Keratinocyte (primary cell): ENCODE results near the gene TNK1. TPM values are rescaled to one million over a fixed set of nuclear protein-coding genes. Genes with fewer than 3 reads are reported as not detected.

ENCODE experiments used
- DNase-seq: peaks from one replicate; pipeline ENCODE4 v3.0.0-alpha.2; 2011; ENCODE audit warnings: low read depth, missing footprints, low spot score
- FAIRE-seq: peaks from 2 replicates; lab custom pipeline; 2011; peaks lifted over from hg19 to GRCh38; lab: Jason Lieb, UNC
- H2AFZ ChIP-seq: 2 replicates; pipeline ENCODE4 v1.6.0; 2012; ENCODE audit warnings: low read length, control low read depth, inconsistent platforms; ENCODE audit not compliant: control insufficient read depth
- H3K27ac ChIP-seq: 2 replicates; pipeline ENCODE4 v1.5.1; 2011; ENCODE audit warnings: low read length; ENCODE audit not compliant: control insufficient read depth, insufficient read depth
- H3K27me3 ChIP-seq: 3 replicates; pipeline ENCODE4 v1.6.0; 2011; ENCODE audit warnings: low read length; ENCODE audit not compliant: control insufficient read depth, insufficient read depth; ENCODE audit errors: extremely low read depth
- H3K36me3 ChIP-seq, 2 experiments: 2 replicates in 1 of 2; 3 replicates in 1 of 2; pipeline ENCODE4 v1.5.1; 2011; ENCODE audit warnings: low read length in 2 of 2, mild to moderate bottlenecking in 1 of 2; ENCODE audit not compliant: control insufficient read depth in 2 of 2, insufficient read depth in 2 of 2; ENCODE audit errors: extremely low read depth in 1 of 2
- H3K4me1 ChIP-seq: 3 replicates; pipeline ENCODE4 v1.5.1; 2011; ENCODE audit warnings: low read length; ENCODE audit not compliant: control insufficient read depth, insufficient read depth; ENCODE audit errors: extremely low read depth
- H3K4me2 ChIP-seq: 3 replicates; pipeline ENCODE4 v1.6.0; 2011; ENCODE audit warnings: low read depth, low read length; ENCODE audit not compliant: control insufficient read depth, insufficient read depth; ENCODE audit errors: extremely low read depth
- H3K4me3 ChIP-seq, 3 experiments: fragments of 200-600 bp in 1 of 3; sonication (generic) in 1 of 3; 2 replicates in 2 of 3; 3 replicates in 1 of 3; pipeline ENCODE4 v1.5.1; 2011 to 2016; ENCODE audit warnings: low read length in 3 of 3, mild to moderate bottlenecking in 3 of 3, control low read depth in 2 of 3, inconsistent platforms in 1 of 3, low read depth in 1 of 3, mixed read lengths in 1 of 3, mixed run types in 1 of 3, moderate library complexity in 1 of 3; ENCODE audit not compliant: control insufficient read depth in 2 of 3, insufficient read depth in 2 of 3; ENCODE audit errors: extremely low read depth in 1 of 3
- H3K79me2 ChIP-seq: 2 replicates; pipeline ENCODE4 v1.6.0; 2012; ENCODE audit warnings: low read length; ENCODE audit not compliant: control insufficient read depth, insufficient read depth
- H3K9ac ChIP-seq: 3 replicates; pipeline ENCODE4 v1.6.0; 2011; ENCODE audit warnings: low read length; ENCODE audit not compliant: control insufficient read depth, insufficient read depth; ENCODE audit errors: extremely low read depth
- H3K9me1 ChIP-seq: 3 replicates; pipeline ENCODE4 v1.6.0; 2011; ENCODE audit warnings: low read length; ENCODE audit not compliant: control insufficient read depth, insufficient read depth; ENCODE audit errors: extremely low read depth
- H3K9me3 ChIP-seq: 2 replicates; pipeline ENCODE4 v1.5.1; 2012; ENCODE audit warnings: low read depth, low read length; ENCODE audit not compliant: control insufficient read depth
- H4K20me1 ChIP-seq: 3 replicates; pipeline ENCODE4 v1.6.0; 2011; ENCODE audit warnings: low read length; ENCODE audit not compliant: control insufficient read depth, insufficient read depth; ENCODE audit errors: extremely low read depth
- EZH2 ChIP-seq: IDR thresholded peaks from one replicate; pipeline ENCODE4 v1.6.1; 2012; ENCODE audit warnings: inconsistent platforms, mild to moderate bottlenecking, low read length, moderate library complexity
- dilution Hi-C: fragments of 300-500 bp; cut with MboI; formaldehyde crosslinking; loops from one replicate; pipeline ENCODE4 v1.7.0; 2020; ENCODE audit warnings: low sequenced_read_pairs; ENCODE audit not compliant: extremely low pct_ligation_motif_present
- polyA plus RNA-seq, 5 experiments: library from polyadenylated mRNA; depleted of rRNA in 3 of 5; stranded (reverse) in 3 of 5; stranded (forward) in 1 of 5; unstranded in 1 of 5; fragments of >200 nt; gene quantifications; 1 replicate in 1 of 5; 2 replicates in 3 of 5; 3 replicates in 1 of 5; pipeline versions ENCODE4 v1.2.1 to v1.2.3, GENCODE V29; 2011 to 2012; ENCODE audit warnings: missing spikeins in 2 of 5, low read depth in 1 of 5, low replicate concordance in 1 of 5
- TF ChIP-seq, protein P1 (sequence below), 3 experiments: IDR thresholded peaks in 1 of 3; conservative IDR thresholded peaks in 1 of 3; optimal IDR thresholded peaks in 1 of 3; 2 replicates in 2 of 3; 3 replicates in 1 of 3; pipeline versions ENCODE3 to v1.5.1; 2011; ENCODE audit warnings: low read length in 3 of 3, mild to moderate bottlenecking in 3 of 3, moderate library complexity in 2 of 3, control low read depth in 1 of 3, inconsistent platforms in 1 of 3; ENCODE audit not compliant: insufficient read depth in 2 of 3; ENCODE audit errors: extremely low read depth in 1 of 3

The TNK1 gene
- polyA plus RNA-seq, 1 donor (not counting 4 experiments of a cell fraction or from before 2014, with no cell fraction given) = 10.6 TPM

DNA sequence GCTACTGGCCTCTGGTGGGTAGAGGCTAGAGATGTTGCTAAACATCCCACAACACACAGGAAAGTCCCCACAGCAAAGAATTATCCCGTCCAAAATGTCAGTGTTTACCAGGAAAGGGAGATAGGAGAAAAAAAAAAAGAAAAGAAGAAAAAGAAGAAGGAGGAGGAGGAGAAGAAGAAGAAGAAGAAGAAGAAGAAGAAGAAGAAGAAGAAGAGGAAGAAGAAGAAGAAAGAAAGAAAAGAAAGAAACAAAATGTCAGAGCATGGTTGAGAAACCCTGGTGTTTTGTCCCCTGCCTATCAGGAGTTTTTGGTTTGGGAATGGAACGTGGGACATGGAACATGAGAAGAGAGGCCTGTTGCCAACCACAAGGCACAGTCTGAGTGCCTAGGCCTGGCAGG lies 23.5 kb upstream of the TNK1 start:
- TF ChIP-seq EZH2 = no peak
- TF ChIP-seq, protein P1, sequence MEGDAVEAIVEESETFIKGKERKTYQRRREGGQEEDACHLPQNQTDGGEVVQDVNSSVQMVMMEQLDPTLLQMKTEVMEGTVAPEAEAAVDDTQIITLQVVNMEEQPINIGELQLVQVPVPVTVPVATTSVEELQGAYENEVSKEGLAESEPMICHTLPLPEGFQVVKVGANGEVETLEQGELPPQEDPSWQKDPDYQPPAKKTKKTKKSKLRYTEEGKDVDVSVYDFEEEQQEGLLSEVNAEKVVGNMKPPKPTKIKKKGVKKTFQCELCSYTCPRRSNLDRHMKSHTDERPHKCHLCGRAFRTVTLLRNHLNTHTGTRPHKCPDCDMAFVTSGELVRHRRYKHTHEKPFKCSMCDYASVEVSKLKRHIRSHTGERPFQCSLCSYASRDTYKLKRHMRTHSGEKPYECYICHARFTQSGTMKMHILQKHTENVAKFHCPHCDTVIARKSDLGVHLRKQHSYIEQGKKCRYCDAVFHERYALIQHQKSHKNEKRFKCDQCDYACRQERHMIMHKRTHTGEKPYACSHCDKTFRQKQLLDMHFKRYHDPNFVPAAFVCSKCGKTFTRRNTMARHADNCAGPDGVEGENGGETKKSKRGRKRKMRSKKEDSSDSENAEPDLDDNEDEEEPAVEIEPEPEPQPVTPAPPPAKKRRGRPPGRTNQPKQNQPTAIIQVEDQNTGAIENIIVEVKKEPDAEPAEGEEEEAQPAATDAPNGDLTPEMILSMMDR (optimal IDR thresholded peaks at IDR 0.05 in 1 of 3, IDR thresholded peaks at IDR 0.05 in 1 of 3, conservative IDR thresholded peaks at IDR 0.05 in 1 of 3; ENCODE audit: extremely low read depth in 1 of 3, insufficient read depth in 2 of 3, low read length in 3 of 3) = no peak
- no peak overlapping the region for H3K4me3 ChIP-seq
- dilution Hi-C loops = no loop called here
- no peak overlapping the region for H3K9ac ChIP-seq
- H3K4me2 ChIP-seq = no peak overlapping the region
- no peak for FAIRE-seq
- peaks cover 16% of the 10 kb centered on the region for H3K79me2 ChIP-seq
- no peak overlapping the region for H3K27ac ChIP-seq
- no peaks in the 10 kb centered on the region for H3K9me3 ChIP-seq
- no peaks in the 10 kb centered on the region for H4K20me1 ChIP-seq
- no peaks in the 10 kb centered on the region for H3K27me3 ChIP-seq
- no peak for DNase-seq
- no peaks in the 10 kb centered on the region for H3K9me1 ChIP-seq
- H3K36me3 ChIP-seq = no peaks in the 10 kb centered on the region
- H3K4me1 ChIP-seq = peaks cover 43% of the 10 kb centered on the region
- H2AFZ ChIP-seq = no peak overlapping the region

DNA sequence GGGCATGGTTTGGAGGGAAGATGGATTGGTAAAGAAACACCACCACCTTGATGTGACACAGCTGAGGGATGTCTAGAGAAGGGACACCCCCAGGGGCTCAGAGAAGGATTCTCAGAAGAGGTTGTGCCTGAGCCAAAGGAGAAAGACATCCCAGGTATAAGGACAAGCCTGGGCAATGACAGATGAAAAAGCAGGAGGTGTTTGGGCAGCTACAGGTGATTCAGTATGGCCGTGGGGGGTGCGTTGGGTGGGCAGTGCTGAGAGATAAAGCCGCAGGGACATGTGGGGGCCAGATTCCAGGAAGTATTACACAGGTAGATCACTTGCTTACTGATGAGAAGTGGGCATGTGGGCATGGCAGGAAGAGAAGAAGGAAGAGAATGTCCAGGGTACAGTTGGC lies 19.0 kb upstream of the TNK1 start:
- FAIRE-seq (peak; percentile 91), DNase-seq (no peak)
- Histone ChIP-seq H3K9me3 (no peaks in the 10 kb centered on the region), H3K9me1 (no peaks in the 10 kb centered on the region), H3K27me3 (no peaks in the 10 kb centered on the region), H3K4me1 (peaks cover 12% of the 10 kb centered on the region), H3K79me2 (no peaks in the 10 kb centered on the region), H2AFZ (peak overlapping the region; percentile 69), H3K27ac (no peak overlapping the region), H3K4me3 (no peak overlapping the region), H4K20me1 (no peaks in the 10 kb centered on the region), H3K9ac (no peak overlapping the region), H3K36me3 (no peaks in the 10 kb centered on the region), H3K4me2 (peak overlapping the region; percentile 51)
- TF ChIP-seq, protein P1 (optimal IDR thresholded peaks at IDR 0.05 in 1 of 3, IDR thresholded peaks at IDR 0.05 in 1 of 3, conservative IDR thresholded peaks at IDR 0.05 in 1 of 3; ENCODE audit: extremely low read depth in 1 of 3, insufficient read depth in 2 of 3, low read length in 3 of 3) = no peak
- no peak for TF ChIP-seq EZH2
- dilution Hi-C loops = no loop called here
